Activated T-helper 9 cell treated with anti-CD3 and anti-CD28 coated beads, Interleukin-2, amount 50 U/mL, for 16 hours (primary cell): ENCODE data around the gene PRKCQ.

Experiments
- DNase-seq: peaks from one replicate; pipeline ENCODE4 v3.0.0-alpha.2; 2020; ENCODE audit warnings: low read depth

PRKCQ gene

GRCh38 chr10:6520138-6520537, 59.9 kb downstream of the PRKCQ start:
- DNase-seq: no peak

DNA sequence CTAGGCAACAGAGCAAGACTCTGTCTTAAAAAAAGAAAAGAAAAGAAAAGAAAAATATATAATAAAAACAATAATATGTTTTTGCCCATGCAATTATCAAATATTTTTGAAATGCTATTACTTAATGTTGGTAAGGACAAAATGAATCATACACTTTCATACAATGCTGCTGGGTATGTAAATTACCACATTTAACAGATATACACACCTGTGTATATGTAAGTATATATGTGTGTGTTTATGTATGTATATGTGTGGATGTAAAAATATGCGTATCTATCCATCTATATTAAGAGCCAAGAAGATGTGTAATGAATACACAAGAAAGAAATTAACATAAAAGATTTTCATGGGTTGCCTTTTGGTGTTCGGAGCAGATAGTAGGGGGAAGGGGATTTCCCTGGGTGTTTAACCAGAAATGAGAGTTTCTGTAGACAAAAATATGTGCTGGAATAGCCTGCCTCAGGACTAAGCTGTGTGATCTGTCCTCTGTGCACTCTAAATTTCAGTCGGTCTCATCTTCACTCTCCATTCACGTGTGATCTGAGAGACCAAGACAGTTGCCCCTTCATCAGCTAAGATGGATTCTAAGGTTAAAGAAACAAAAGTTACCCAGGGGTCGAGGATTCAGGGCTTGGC, 61.2 kb downstream of the PRKCQ start:
- no peak for DNase-seq

DNA sequence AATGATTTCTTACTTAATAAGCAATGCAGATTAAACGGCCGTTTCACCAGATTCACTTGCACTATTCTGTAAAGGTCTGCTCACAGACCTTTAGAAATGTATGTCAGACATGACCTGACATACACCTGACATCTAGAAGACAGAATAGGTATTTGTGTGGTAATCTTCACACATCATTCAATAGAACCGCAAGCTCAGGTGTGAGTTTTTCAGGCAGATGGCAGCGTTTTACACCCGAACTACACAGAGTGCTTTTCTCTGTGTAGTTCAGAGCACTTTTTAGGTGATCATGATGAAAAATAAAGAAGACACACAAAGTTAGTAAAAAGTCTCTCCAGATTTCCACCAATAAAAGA, 63.2 kb downstream of the PRKCQ start:
- no peak for DNase-seq

GRCh38 chr10:6516281-6516928, 63.7 kb downstream of the PRKCQ start:
- no peak for DNase-seq

- DNase-seq: no peak
Observed at GRCh38 chr10:6514844-6515780, 65.0 kb downstream of the PRKCQ start.

GRCh38 chr10:6514180-6514579, 65.9 kb downstream of the PRKCQ start:
- DNase-seq: no peak

GRCh38 chr10:6513476-6513875, 66.6 kb downstream of the PRKCQ start:
- DNase-seq: no peak

DNA sequence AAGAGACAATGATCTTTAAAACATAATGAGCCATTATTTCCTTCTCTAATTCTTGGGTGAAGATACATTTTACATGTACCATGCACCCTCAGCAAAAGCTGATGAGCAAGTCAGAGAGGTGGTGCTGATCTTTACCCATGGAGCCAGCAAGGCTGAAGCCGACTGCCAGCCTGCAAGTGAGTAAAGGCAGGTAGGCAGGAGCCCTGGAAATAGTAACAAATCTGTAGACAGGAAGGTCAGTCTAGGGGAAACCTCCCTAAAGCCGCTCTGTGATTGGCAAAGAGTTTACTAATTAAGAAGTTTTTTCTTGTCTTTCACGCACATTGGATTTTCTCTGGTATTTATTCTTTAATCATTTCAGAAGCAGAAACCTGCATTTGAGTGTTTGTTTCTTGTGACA, 67.9 kb downstream of the PRKCQ start:
- DNase-seq: no peak

- DNase-seq: no peak
Observed at GRCh38 chr10:6511347-6511746, 68.7 kb downstream of the PRKCQ start.

DNA sequence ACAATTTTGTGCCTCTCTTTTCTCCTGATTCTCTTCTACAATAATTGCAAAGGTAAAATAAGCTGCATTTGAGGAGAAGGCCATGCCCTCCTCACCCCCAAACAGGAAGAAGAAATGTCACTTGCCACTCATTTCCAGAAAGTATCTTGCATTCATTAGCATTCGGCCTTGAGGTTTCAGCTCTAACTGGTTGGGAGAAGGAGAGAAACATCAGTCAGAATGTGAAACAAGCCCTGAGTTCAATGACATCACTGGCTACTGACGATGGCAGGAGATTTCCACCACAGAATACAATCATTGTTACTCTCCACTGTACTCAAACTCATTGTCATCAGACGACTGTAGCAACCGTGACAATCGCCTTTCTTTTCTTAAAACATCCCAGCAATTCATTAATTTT, 72.8 kb downstream of the PRKCQ start:
- DNase-seq: no peak

DNA sequence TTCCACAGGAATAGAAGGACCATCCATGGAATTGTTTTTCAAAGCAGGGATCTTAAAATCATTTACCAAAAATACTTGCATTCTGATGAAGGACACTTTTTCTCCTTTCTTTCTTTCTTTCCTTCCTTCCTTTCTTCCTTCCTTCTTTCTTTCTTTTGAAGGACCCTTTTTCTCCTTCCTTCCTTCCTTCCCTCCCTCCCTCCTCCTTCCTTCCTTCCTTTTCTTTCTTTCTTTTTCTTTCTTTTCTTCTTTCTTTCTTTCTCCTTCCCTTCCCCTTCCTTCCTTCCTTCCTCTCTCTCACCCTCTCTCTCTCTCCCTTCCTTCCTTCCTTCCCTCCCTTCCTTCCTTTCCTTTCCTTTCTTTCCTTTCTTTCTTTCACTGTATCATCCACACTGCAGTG, 74.8 kb downstream of the PRKCQ start:
- no peak for DNase-seq

GRCh38 chr10:6504296-6504695, 75.8 kb downstream of the PRKCQ start:
- no peak for DNase-seq

DNA sequence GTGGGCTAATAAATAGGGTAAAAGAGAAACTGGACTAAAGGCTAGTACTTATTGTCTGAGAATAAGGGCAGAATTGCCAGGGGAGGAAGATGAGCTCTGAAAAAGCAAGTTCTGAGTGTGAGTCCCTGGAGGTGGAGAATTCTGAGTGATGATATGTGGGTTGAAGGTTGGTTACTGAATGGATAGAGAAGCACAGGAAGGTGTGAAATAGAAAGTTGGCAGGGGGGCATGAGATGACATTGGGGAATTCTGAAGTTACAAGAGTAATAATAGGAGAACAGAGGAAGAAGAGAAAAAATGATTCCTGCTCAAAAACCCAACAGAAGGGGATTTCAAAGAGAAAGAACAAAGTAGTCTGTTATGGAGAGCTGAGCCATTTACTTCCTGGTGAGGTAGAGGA, 76.9 kb downstream of the PRKCQ start:
- DNase-seq: no peak

DNA sequence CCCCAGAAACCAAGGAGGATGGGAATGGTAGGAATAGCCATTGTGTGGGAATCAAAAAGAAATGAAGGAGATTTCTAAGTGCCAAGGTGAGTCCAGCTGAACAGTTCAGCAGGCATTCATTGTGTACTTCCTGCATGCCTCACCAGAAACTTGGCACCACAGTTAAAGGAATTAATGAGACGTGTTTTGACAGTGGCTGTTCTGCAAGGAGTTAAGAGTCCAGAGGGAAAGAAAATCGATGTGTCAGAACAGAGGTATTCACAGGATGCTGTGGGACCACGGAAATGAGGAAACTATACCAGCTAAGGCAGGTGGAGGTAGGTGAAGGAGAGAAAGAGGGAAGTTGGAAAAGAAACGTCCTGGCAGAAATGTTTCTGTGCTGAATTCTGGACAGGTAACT, 78.1 kb downstream of the PRKCQ start:
- no peak for DNase-seq

- DNase-seq: no peak
Observed at GRCh38 chr10:6499974-6500373, 80.1 kb downstream of the PRKCQ start.

DNA sequence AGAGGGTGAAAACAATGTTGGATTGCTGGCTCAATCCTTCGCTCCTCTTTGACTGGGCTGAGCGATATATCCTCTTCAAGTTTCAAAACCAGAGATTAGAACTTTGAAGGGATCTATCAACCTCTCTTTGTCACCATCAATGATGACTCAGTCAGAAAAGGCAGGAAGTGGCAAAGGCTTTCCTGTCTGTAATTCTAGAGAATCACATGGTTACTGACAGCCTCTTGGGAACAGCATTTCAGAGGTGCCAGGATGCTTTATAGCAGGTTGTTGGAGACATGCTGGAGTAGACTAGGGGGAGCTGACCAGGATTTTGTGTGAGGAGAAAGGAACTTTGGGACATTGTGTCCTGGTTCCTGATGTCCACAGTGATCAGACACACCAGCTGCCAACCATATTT, 81.3 kb downstream of the PRKCQ start:
- DNase-seq: no peak

DNA sequence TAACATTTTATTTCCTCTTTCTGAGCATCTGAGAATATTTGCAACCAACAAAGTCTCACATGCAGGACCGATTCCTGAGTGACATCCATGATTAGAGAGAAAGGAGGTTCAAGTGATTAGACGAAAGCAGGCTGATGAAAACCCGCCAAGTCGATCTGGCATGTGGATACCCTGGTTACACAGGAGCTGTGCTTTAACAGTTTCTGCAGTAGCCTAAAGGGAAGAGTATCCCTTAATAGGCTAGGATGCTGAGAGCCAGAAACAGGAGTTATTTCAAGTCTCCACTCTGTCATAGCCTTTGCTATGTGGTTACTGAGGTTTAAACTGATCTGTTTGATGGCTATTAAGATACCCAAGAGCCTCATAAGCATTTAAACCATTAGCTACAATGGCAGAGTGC, 82.5 kb downstream of the PRKCQ start:
- no peak for DNase-seq

DNA sequence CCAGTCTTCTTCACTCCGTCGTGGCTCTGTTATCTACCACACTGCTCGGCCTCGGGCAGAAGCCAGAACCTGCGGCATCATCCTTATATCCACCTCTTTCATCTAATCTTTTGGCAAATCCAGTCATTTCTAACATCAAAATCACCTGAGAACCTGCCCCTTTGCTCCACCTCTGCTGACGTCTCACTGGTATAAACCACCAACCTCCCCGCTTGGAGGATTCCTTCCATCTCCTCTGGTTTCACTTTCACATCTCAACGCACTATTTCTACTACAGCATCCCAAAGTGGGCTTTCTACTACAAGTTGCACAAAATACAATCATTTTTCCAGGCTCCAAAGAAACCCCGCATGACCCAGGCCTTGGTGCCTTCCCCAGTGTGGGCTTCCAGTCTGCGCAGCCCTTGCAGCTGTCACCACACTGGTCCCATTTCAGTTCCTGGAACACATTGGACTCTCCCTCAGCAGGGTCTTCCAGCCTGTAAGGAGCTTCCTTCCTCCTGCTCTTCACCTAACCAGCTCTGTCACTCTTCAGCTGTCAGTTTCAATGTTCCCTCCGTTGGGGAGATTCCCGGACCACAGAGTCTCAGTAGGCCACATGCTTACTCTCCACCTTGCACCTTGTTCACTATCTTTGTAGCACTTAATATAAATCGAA, 85.0 kb downstream of the PRKCQ start:
- DNase-seq: peak; percentile 21

- no peak for DNase-seq
Observed at GRCh38 chr10:6494442-6494819, 85.6 kb downstream of the PRKCQ start.

GRCh38 chr10:6493521-6494441, 86.3 kb downstream of the PRKCQ start:
- DNase-seq: no peak

DNA sequence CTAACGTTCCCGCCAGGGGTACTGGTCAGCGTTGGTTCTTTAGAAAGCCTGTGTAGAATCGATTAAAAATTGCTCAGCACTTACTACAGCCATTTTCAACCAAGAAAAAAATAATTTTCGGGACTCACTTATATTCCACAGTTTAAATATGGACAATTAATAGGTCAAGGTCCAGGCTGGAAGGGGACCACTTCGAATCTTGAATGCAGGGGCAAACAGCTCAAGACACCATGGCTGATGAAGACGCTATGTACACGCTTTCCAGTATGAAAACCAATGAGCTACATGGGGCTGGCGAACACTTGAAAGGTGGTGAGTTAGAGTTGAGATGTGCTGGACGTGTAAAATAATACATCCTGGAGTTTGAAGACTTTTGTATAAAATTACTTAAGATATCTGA, 87.2 kb downstream of the PRKCQ start:
- DNase-seq: no peak
